NCI-H524 treated with DMSO at 0.1 percent for 48 hours (cell line): ENCODE measurements around the gene DBNDD1.
"Not testable (repeated sequence)": the region's sequence is repeated elsewhere in the genome, so short reads cannot be mapped to it uniquely, and the experiment has no call there.

Experiments used
- DNase-seq: peaks from one replicate; lab custom pipeline; 2025; lab: John Stamatoyannopoulos, UW

The DBNDD1 gene, protein sequence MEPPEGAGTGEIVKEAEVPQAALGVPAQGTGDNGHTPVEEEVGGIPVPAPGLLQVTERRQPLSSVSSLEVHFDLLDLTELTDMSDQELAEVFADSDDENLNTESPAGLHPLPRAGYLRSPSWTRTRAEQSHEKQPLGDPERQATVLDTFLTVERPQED

DNA sequence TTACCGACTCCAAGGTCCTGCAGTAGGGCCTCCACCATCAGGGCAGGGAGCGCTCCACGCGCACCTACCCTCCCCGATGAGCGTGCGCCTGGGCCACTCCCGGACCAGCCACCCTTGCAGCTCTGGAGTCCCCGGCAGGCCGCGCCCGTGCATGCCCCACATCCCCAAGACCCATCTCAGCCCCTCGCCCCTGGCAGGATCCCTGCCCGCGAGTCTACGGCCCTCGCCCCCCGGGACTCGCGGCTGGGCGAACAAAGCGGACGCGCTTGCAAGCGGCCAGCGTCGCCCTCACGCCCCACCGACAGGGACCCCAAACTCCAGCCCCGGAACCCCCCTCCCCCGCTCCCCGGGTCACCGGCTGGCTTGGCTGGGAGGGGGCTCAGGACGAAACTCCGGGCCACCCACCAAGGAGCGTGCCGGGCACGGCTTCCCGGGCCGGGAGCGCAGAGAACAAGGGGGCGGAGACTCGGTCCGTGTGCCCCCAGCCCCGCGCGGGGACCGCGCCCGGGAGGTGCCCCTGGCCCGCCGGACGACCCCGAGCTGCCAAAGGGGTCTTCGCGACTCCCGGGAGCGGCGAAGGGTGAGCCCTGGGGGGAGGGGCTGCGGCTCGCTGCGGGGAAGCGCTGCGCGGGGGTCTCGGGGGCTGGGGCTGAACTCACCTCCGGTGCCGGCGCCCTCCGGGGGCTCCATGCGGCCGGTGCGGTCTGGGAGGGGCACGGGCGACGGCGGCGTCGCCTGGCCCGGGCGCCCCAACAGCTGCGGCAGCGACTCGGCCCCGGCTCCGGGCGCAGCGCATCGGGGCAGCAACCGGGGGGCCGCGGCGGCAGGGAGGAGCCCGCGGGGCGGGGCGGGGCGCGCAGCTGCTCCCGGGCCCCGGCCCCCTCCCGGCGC lies at the start of gene DBNDD1:
Gene DBNDD1 (minus strand): TSS at position 805 of the 891 bp plus-strand sequence. CDS start 115 bp downstream, at position 690.
- DNase-seq: no peak

DNA sequence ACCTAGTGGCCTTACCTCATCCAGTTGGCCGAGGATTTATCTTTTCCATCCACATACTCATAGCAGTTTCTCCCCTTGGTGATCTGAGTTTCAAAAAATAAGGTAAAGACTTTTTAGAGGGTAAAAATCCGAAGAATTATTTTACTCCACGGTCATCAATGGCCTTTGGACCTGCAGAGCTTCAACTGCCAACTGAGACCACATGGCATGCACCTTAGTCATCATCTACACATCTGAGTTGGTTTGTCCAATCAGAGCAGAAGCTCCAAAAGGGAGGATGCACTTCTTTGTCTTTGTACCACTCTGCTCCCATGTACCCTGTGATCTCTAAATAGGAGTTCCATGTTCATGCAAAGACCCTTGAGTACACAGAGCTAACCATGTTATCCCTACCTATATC lies 42.2 kb upstream of the DBNDD1 start:
- DNase-seq: no peak

DNA sequence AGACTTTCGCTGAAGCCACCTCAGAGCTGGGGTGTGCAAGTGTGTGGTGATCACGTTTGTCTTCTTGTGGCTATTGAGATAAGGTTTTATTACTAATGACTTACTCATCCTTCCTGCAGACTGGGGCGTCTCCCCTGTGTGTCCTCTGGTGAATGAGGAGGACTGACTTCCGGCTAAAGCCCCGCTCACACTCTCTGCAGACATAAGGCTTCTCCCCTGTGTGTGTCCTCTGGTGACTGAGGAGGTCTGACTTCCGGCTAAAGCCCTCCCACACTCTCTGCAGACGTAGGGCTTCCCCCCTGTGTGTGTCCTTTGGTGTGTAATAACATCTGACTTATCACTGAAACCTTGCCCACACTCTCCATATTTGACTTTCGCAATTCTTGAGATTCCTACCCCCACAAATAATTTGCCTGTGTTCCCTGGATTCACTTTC lies 38.5 kb upstream of the DBNDD1 start:
- no peak for DNase-seq

DNA sequence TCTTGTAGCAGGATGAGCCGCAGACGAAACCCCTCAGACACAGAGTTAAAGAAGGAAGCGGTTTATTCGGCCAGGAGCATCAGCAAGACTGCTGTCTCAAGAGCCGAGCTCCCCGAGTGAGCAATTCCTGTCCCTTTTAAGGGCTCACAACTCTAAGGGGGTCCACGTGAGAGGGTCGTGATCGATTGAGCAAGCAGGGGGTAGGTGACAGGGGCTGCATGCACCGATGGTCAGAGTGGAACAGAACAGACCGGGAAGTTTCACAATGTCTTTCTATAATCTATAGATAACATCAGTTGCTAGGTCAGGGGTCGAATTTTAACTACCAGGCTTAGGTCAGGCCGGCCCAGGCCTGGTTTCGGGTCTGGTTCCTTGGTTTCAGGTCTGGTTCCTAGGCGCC lies 37.3 kb upstream of the DBNDD1 start:
- not testable (repeated sequence) for DNase-seq

DNA sequence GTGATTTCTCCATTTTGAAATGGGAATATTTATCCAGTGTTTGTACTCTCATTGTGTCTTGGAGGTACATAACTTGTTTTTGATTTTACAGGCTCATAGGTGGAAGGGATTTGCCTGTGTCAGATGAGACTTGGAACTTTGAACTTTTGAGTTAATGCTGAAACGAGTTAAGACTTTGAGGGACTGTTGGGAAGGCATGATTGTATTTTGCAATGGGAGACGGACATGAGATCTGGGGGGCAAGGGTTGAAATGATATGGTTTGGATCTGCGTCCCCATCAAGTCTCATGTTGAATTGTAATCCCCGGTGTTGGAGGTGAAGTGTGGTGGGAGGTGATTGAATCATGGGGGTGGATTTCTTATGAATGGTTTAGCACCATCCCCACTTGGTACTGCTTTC lies 36.1 kb upstream of the DBNDD1 start:
- DNase-seq: no peak

DNA sequence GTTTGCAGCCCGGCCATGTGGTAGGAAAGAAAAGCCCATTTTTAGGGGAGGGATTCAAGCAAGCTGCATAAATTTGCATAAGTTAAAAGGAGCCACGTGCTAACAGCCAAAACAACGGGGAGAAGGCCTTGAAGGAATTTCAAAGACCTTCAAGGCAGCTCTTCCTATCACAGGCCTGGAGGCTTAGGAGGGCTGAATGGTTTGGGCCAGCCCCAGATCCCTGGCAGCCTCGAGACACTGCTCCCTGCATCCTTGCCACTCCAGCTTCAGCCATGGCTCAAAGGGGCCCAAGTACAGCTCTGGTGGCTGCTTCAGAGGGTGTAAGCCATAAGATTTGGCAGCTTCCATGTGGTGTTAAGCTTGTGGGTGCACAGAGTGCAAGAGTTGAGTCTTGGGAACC lies 35.3 kb upstream of the DBNDD1 start:
- DNase-seq: no peak

DNA sequence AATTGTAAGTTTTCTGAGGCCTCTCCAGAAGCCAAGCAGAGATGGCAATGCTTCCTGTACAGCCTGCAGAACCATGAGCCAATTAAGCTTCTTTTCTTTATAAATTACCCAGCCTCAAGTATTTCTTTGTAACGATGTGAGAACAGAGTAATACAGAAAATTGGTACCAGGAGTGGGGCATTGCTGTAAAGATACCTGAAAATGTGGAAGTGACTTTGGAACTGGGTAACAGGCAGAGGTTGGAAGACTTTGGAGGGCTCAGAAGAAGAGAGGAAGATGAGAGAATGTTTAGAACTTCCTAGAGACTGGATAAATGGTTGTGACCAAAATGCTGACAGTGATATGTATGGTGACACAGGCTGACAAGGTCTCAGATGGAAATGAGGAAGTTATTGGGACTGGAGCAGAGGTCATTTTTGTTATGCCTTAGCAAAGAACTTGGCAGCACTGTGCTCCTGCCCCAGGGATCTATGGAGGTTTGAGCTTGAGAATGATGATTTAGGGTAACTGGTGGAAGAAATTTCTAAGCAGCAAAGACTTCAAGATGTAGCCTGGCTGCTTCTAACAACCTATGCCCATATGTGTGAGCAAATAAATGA lies 34.7 kb upstream of the DBNDD1 start:
- no peak for DNase-seq

DNA sequence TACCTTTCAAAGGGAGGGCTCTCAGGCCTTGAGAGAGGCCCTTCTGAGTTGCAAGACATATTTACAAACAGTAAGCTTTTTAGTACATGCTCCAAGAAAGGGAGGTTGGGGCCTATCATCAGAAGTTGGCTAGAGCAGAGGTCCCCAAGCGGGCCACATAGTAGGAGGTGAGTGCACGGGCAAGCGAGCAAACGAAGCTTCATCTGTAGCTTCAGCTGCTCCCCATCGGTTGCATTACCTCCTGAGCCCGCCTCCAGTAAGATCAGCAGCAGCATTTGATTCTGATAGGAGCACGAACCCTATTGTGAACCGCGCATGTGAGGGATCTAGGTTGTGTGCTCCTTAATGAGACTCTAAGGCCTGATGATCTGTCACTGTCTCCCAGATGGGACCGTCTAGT lies 31.7 kb upstream of the DBNDD1 start:
- no peak for DNase-seq

DNA sequence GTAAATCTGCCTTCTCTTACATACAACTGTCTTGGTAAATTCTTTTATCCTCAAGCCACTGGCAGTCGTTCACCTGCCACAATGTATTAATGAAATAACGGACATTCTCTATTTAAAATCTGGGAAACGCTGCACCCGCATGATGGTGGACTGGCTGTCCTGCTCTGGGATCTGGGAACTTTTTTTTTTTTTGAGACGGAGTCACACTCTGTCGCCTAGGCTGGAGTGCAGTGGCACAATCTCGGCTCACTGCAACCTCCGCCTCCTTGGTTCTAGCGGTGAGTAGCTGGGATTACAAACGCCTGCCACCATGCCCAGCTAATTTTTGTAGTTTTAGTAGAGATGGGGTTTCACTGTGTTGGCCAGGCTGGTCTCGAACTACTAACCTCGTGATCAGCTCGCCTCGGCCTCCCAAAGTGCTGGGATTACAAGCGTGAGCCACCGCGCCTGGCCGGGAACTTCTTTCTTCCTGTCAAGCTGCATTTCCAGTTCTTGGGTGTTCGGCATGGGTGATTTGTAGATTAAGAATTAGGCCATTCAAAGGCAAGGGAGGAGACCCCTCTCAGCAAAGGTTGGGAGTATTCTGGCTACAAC lies 29.6 kb upstream of the DBNDD1 start:
- DNase-seq: no peak

DNA sequence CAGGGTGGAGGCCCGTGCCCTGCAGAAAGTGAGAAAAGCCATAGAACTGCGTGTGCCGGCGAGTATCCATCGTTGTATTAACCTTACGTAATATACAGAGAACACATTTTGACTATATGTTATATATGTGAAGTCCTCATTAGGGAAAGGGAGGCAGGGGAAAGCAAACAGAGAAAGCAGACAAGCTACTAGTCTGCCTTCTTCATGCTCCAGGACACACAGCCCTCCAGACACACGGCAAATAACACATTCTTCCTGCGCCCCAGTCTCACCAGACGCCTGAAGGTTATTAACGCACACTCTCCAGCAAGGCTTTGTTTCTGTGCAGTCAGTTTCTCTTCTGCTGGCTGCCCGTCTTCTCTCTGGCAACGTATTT lies 29.1 kb upstream of the DBNDD1 start:
- DNase-seq: no peak

DNA sequence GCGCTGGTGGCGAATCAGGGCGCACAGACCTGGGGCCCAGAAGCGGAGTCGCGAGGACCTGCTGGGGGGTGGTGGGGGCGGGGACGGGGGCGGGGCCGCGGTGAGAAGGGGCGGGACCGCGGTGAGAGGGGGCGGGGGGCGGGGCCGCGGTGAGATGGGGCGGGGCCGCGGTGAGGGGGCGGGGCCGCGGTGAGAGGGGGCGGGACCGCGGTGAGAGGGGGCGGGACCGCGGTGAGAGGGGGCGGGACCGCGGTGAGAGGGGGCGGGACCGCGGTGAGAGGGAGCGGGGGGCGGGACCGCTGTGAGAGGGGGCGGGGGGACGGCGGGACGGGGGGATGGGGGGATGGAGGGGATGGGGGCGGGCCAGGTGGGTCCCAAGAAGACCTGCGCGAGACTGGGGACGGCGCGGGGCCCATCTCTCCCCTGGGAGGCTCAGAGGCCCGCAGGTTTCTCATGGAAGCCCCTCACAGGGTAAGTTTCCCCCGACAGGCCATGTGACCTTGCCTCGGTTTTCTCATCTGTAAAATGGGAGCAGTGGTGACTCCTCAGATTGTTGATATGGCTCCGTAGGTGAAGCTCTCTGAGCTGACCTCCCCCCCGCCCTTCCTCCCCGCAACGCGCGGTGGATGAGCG lies 28.6 kb upstream of the DBNDD1 start:
- DNase-seq: no peak

DNA sequence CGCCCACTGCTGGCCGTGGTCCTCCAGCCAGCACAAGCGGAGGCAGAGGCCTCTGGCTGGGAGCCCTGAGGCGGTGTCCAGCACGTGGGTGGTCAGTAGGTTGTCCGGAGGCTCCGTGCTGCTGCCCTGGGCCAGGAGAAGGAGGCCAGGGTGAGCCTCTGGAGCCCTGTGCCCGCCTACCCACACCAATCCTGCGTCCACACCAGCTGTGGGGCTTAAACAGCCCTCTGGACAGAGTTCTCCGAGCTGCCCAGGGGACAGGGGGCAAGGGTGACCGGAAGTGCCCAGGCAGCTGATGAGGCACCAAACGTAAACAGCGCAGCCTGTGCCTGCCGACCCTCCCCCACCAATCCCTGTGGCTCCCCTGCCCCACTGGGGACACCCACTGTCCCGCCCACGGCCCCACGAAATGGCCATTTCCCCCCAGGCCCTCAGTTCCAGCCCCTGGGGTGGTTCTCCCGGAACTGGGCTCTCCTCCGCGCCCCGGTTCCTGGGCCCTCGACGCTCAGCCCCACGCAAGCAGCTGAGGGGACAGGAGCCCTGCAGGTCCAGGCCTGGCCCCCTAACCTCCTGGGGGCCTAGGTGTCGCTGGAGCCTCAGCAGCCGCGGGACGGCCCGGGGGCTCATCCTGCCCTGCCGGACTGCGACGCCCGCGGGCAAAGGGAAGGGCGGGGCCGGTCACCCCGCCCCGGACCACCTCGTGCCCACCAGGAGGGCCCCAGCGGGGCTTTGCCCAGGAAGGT lies 27.9 kb upstream of the DBNDD1 start:
- DNase-seq: no peak

DNA sequence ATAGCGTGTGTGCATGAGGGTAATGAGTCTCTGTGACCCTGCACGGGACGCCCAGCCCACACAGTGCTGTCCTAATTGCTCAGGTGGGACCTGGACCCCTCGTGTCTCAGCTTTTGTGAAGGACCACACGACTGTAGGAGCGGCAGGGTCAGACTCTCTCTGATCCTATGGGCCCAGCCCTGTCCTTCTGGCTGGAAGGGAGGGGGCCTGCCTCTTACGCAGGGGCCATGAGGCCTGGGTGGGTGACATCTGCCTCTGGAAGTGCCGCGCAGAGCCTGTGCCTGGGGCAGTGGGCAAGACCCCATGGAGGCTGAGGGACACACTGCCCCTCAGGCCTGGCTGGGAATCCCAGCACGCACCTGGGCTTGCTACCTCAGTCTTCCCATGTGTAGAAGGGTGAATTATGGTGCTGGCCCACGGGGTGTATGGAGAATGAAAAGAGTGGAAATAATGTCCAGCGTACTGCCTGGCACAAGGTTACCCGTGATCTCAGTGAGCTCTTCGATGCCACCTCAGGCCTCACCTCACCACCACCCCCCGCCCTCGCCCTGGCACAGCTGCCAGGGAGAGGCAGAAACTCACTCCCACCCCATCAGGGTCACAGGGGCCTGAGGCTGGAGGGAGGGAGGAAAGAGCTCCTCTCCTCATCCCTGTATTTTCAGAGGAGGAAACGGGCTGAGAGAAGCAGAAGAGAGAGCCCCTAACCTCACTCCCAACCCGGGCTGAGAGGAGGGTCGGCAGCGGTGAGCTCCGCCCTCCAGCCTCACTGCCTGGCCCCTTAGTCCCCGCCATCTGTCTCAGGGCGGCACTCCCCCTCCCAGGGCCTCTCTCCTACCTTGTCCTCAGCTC lies 27.1 kb upstream of the DBNDD1 start:
- DNase-seq: peak; percentile 10

DNA sequence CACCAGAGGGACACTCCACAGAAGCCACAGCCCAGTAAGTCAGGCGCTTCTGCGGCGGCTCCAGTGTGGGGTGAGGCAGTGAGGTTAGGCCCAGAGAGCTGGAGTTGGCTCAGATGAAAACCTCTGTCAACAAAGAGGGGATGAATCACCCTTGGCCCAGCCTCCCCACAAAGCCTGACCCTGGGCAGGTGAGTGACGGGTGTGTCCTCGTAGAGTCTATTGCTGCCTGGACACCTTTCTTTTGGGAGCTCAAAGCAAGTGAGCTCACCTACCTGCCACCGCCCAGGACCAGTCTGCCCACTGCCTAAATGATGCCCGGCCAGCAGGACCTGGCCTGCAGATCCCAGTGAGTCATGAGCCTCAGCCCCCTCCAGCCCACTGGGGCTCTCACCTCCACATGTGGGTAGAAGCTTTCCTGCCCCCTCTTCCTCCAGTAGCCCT lies 24.9 kb upstream of the DBNDD1 start:
- no peak for DNase-seq

DNA sequence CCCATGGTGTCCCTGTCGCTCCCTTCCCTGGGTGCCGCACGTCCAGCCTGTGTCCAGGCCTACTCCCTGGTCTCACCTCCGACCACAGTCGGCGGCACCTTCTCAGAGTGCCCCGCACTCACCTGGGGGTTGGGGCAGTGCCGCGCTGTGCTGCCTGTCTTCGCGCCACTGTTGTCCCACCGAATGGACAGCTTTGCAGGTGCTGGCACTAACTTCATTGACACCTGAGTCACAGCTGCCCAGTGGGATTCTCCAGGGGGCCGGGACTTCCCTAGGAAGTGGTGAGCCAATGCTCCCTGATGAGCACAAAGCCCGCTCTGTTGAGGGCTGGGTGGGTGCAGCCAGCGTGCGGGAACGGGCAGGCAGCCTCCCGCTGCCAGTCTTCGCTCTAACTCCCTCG lies 24.3 kb upstream of the DBNDD1 start:
- no peak for DNase-seq

DNA sequence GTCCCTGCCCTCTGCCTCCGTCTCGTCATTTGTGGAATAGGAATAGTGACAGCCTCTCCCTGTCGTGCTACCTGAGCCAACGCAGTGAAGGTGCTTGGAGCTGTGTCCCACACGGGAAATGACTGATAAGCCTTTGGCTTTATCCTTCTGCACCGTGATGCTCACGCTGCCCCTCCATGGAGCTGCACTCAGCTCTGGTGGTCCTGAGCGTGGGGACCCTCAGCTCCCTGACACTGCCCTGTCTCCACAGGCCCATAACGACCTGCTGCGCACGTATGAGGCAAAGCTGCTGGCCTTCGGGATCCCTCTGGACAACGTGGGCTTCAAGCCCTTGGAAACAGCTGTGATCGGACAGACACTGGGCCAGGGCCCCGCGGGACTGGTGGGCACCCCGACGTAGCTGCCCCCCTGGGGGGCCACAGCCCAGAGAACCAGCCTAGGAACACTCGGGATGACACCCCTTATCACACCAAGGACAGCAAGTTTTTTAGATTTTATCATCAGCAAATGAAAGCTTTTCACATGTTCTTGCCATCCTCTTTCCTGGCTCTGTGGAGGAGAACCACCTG lies 23.8 kb upstream of the DBNDD1 start:
- DNase-seq: no peak

DNA sequence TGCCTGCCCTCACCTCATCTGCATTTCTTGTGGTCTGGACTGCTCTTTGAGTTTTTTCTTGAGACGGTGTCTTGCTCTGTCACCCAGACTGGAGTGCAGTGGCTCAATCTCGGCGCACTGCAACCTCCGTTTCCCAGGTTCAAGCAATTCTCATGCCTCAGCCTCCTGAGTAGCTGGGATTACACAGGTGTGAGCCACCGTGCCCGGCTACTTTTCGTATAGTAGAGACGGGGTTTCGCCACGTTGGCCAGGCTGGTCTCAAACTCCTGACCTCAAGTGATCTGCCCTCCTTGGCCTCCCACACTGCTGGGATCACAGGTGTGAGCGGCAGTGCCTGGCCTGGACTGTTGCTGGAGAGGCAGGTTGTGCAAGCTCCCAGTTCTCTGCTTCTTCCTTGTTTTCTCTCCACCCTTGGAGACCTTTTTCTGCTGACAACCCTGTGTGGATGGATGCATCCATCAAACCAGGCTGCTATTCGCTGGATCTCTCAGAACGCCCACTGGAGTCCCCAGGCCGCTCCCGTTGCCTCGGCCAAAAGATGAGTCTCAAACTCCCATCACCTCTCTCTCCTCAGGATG lies 22.7 kb upstream of the DBNDD1 start:
- no peak for DNase-seq

DNA sequence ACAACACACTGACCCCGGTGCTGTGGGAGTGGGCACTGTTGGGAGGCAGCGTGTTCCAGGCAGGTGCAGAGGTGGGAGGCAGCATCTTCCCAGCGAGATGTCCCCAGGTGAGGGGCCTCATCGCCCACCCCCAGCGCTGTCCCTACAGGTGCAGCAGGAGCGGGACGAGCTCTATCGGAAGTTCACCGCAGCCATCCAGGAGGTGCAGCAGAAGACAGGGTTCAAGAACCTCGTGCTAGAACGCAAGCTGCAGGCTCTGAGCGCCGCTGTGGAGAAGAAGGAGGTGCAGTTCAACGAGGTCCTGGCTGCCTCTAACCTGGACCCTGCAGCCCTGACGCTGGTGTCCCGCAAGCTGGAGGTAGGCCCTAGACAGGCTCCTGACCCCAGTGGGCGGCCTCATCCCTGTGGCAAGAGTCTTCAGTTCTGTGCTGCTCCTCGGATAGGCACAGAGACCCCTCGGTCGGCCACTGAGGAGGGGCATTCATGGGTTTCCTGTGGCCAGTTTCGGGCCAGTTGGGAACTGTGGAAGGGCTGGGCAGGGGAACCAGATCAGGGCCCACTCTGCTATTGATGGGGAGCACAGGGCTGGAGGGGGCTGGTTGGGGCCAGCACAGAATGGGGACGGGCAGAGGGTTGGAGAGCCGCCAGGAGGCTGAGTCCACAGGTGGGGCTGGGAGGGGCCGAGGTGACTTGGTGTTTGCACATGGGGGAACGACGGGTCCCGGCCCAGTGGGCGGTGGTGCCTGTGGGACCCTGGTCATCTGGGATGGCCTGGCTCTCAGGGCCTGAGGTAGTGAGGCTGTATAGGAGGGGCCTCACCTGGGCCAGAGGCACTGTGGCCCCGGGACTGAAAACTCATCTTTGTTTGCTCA lies 21.1 kb upstream of the DBNDD1 start:
- DNase-seq: no peak

DNA sequence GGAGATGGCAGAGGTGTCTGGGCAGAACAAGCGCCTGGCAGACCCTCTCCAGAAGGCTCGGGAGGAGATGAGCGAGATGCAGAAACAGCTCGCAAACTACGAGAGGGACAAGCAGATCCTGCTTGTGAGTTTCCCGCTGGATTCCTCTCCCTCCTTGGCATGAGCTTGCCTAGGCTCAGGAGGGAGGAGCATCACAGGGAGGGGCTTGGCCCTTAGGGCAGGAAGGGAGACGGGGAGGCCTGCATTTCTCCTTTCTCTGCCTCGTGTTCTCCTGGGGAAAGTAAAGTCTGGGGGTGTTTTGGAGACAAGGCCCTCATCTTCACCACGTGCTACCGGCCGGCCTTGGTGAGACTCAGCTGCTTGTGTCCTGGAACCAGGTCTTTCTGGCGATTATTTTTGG lies 18.0 kb upstream of the DBNDD1 start:
- DNase-seq: no peak
